Natural killer cell (primary cell): ENCODE results near the gene ACTL6A. TPM values are rescaled to one million over a fixed set of nuclear protein-coding genes. Genes with fewer than 3 reads are reported as not detected.

Experiments used
- ATAC-seq, 3 donors: fragments of 150-1000 bp in 2 of 3; fragments of 200-7000 bp in 1 of 3; cut with Tn5 transposase; 1 replicate in 1 of 3; 2 replicates in 2 of 3; pipeline ENCODE4 v1.10.0; 2021; ENCODE audit warnings: mild to moderate bottlenecking in 2 of 3, moderate library complexity in 2 of 3
- DNase-seq, 2 donors: peaks; one replicate each; pipeline versions ENCODE4 v3.0.0 to v3.0.0-alpha.2; 2013 to 2021; ENCODE audit warnings: mixed read lengths in 1 of 2
- H3K27ac ChIP-seq: one replicate; pipeline ENCODE4 v1.5.1; 2013; ENCODE audit warnings: mild to moderate bottlenecking, low read length
- H3K27me3 ChIP-seq: one replicate; pipeline ENCODE4 v1.6.1; 2013; ENCODE audit warnings: low read length; ENCODE audit not compliant: control insufficient read depth, insufficient read depth
- H3K36me3 ChIP-seq: one replicate; pipeline ENCODE4 v1.6.1; 2013; ENCODE audit warnings: low read length; ENCODE audit not compliant: control insufficient read depth, insufficient read depth
- H3K4me1 ChIP-seq: one replicate; pipeline ENCODE4 v1.6.1; 2013; ENCODE audit warnings: low read length; ENCODE audit not compliant: control insufficient read depth, insufficient read depth
- H3K4me3 ChIP-seq: one replicate; pipeline ENCODE4 v1.5.1; 2013; ENCODE audit warnings: low read length
- H3K9me3 ChIP-seq: one replicate; pipeline ENCODE4 v1.6.1; 2013; ENCODE audit warnings: low read length; ENCODE audit not compliant: control insufficient read depth, insufficient read depth
- H3K27ac Mint-ChIP-seq, 2 donors: one replicate each; pipeline ENCODE4 v1.8.0; 2022; ENCODE audit warnings: mild to moderate bottlenecking in 2 of 2, mixed read lengths in 2 of 2, moderate library complexity in 1 of 2
- H3K27me3 Mint-ChIP-seq, 2 donors: one replicate each; pipeline ENCODE4 v1.8.0; 2022; ENCODE audit warnings: low read depth in 2 of 2, mixed read lengths in 2 of 2
- H3K36me3 Mint-ChIP-seq: one replicate; pipeline ENCODE4 v1.8.0; 2022; ENCODE audit warnings: mixed read lengths
- H3K4me1 Mint-ChIP-seq, 2 donors: one replicate each; pipeline ENCODE4 v1.8.0; 2022; ENCODE audit warnings: mixed read lengths in 2 of 2
- H3K4me3 Mint-ChIP-seq: one replicate; pipeline ENCODE4 v1.8.0; 2022; ENCODE audit warnings: mild to moderate bottlenecking, moderate library complexity, mixed read lengths
- H3K9me3 Mint-ChIP-seq, 2 donors: one replicate each; pipeline ENCODE4 v1.8.0; 2022; ENCODE audit warnings: mixed read lengths in 2 of 2
- CTCF ChIP-seq: fragments of 200-600 bp; IDR thresholded peaks from one replicate; pipeline ENCODE4 v1.8.0; 2022; ENCODE audit warnings: antibody characterized with exemption
- WGBS: methylation state at CpG from one replicate; pipeline ENCODE4 v1.1.7; 2013; ENCODE audit warnings: missing lambda C conversion rate; ENCODE audit not compliant: insufficient coverage; 5-methylcytosine and 5-hydroxymethylcytosine counted together
- intact Hi-C: fragments of 100-400 bp; cut with micrococcal nuclease; formaldehyde crosslinking; loops from one replicate; pipeline ENCODE4 v1.14.2; 2022
- total RNA-seq, 4 donors: library from RNA; stranded (reverse); fragments of 120-200 nt in 1 of 4; gene quantifications; one replicate each; pipeline versions ENCODE4 v1.2.3 to v1.2.4, GENCODE V29; 2013 to 2022

Gene ACTL6A
- total RNA-seq, 3 donors from 2014 or later (not counting 1 experiment from before 2014, with no cell fraction given), result 23.1 to 29.9 (median 24.1) TPM

- no peaks in the 10 kb centered on the region for H3K9me3 ChIP-seq
- Mint-ChIP-seq H3K9me3 (no peaks in the 10 kb centered on the region), H3K36me3 (no peaks in the 10 kb centered on the region), H3K4me3 (no peak overlapping the region), H3K27me3 (peaks cover 11 to 37% of the 10 kb centered on the region in 2 donors), H3K4me1 (no peaks in the 10 kb centered on the region), H3K27ac (no peak overlapping the region)
- no peak overlapping the region for H3K4me3 ChIP-seq
- H3K4me1 ChIP-seq, result no peaks in the 10 kb centered on the region
- no peak for TF ChIP-seq CTCF
- ATAC-seq (no peak), DNase-seq (no peak)
- no peaks in the 10 kb centered on the region for H3K27me3 ChIP-seq
- H3K27ac ChIP-seq, result no peak overlapping the region
- intact Hi-C loops, result no loop called here
- H3K36me3 ChIP-seq, result no peaks in the 10 kb centered on the region
Measured at GRCh38 chr3:179536256-179536655, 26.5 kb upstream of the ACTL6A start.

GRCh38 chr3:179541094-179541493 is 21.6 kb upstream of the ACTL6A start:
- intact Hi-C loops, result no loop called here
- WGBS, result 88% methylated on average over 2 of the region's 2 CpGs
- H3K4me3 Mint-ChIP-seq, result no peak overlapping the region
- Histone ChIP-seq H3K4me1 (no peaks in the 10 kb centered on the region), H3K9me3 (no peaks in the 10 kb centered on the region), H3K4me3 (no peak overlapping the region), H3K27me3 (no peaks in the 10 kb centered on the region), H3K27ac (no peak overlapping the region), H3K36me3 (no peaks in the 10 kb centered on the region)
- no peak for DNase-seq
- peaks cover 6 to 10% of the 10 kb centered on the region in 2 donors for H3K27me3 Mint-ChIP-seq
- H3K9me3 Mint-ChIP-seq, result no peaks in the 10 kb centered on the region
- no peak for TF ChIP-seq CTCF
- no peak for ATAC-seq
- no peaks in the 10 kb centered on the region for H3K36me3 Mint-ChIP-seq
- no peak overlapping the region for H3K27ac Mint-ChIP-seq
- no peaks in the 10 kb centered on the region for H3K4me1 Mint-ChIP-seq

GRCh38 chr3:179541596-179541995 is 21.1 kb upstream of the ACTL6A start:
- Mint-ChIP-seq H3K4me1 (no peaks in the 10 kb centered on the region), H3K27ac (no peak overlapping the region), H3K9me3 (no peaks in the 10 kb centered on the region), H3K36me3 (no peaks in the 10 kb centered on the region), H3K27me3 (peaks cover 6 to 10% of the 10 kb centered on the region in 2 donors), H3K4me3 (no peak overlapping the region)
- H3K4me3 ChIP-seq, result no peak overlapping the region
- DNase-seq, result no peak
- WGBS, result 95% methylated on average over 1 of the region's 1 CpG
- intact Hi-C loops, result no loop called here
- H3K4me1 ChIP-seq, result no peaks in the 10 kb centered on the region
- TF ChIP-seq CTCF, result no peak
- H3K27me3 ChIP-seq, result no peaks in the 10 kb centered on the region
- no peaks in the 10 kb centered on the region for H3K9me3 ChIP-seq
- H3K27ac ChIP-seq, result no peak overlapping the region
- ATAC-seq, result no peak
- H3K36me3 ChIP-seq, result no peaks in the 10 kb centered on the region

GRCh38 chr3:179542375-179542774 is 20.4 kb upstream of the ACTL6A start:
- no peaks in the 10 kb centered on the region for H3K36me3 Mint-ChIP-seq

More at GRCh38 chr3:179542375-179542774, 20.4 kb upstream of the ACTL6A start:
- TF ChIP-seq CTCF, result no peak
- Mint-ChIP-seq H3K9me3 (no peaks in the 10 kb centered on the region), H3K4me1 (no peaks in the 10 kb centered on the region), H3K27ac (no peak overlapping the region), H3K4me3 (no peak overlapping the region), H3K27me3 (peaks cover 6 to 10% of the 10 kb centered on the region in 2 donors)
- no peaks in the 10 kb centered on the region for H3K27me3 ChIP-seq
- H3K27ac ChIP-seq, result no peak overlapping the region
- no peaks in the 10 kb centered on the region for H3K9me3 ChIP-seq
- no peaks in the 10 kb centered on the region for H3K4me1 ChIP-seq
- ATAC-seq, result no peak
- intact Hi-C loops, result no loop called here
- no peak for DNase-seq
- H3K4me3 ChIP-seq, result no peak overlapping the region
- H3K36me3 ChIP-seq, result no peaks in the 10 kb centered on the region
